ENCODE measurements around the gene DCP2.

Gene DCP2

GRCh38 chr5:112995764-112996618 lies 19.4 kb downstream of the DCP2 start:
- TF ChIP-seq YY1 (IDR thresholded peaks at IDR 0.05; ENCODE audit: low read depth) (no peak), RAD21 (IDR thresholded peaks at IDR 0.05; ENCODE audit: low read depth) (peak; percentile 70)

DNA sequence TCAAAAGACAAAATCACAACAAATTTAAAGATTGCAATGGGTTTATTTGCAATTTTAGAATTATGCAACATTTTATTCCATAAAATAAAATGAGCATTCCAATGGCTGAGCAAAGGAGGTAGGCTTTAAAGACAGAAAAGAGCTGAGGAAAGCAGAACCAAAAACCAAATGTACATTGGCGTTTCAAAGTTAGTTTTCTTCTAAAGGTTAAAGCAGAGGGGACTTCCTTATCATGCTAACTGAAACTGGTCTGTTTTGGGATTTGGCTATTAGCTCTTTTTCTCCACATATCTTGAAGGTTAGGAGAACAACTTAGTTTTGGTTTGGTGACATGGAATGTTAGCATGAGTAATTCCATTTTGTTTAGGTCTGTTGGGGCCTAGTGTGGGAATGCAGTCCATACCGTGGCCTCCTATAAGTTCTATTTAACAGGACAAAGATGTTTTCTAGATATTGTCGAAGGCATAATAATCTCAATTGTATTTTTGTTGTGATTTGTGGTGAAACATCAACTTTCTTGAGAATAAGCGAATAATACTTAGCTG lies 20.3 kb downstream of the DCP2 start:
- TF ChIP-seq NFIC (IDR thresholded peaks at IDR 0.05) (no peak), CEBPB (IDR thresholded peaks at IDR 0.05) (no peak), EGR1 (IDR thresholded peaks at IDR 0.05) (no peak), TCF12 (IDR thresholded peaks at IDR 0.05; ENCODE audit: low read depth) (no peak), RAD21 (IDR thresholded peaks at IDR 0.05; ENCODE audit: low read depth) (no peak), CREB1 (IDR thresholded peaks at IDR 0.05; ENCODE audit: low read depth) (no peak), USF1 (IDR thresholded peaks at IDR 0.05) (no peak), TAF1 (IDR thresholded peaks at IDR 0.05; ENCODE audit: low read depth) (no peak), EP300 (IDR thresholded peaks at IDR 0.05; ENCODE audit: borderline replicate concordance) (no peak), TEAD4 (IDR thresholded peaks at IDR 0.05) (no peak), FOXM1 (IDR thresholded peaks at IDR 0.05; ENCODE audit: borderline replicate concordance, low read depth) (no peak), YY1 (IDR thresholded peaks at IDR 0.05; ENCODE audit: low read depth) (no peak), ZBTB7A (IDR thresholded peaks at IDR 0.05; ENCODE audit: low read depth) (no peak)
- TF ChIP-seq, protein P1, sequence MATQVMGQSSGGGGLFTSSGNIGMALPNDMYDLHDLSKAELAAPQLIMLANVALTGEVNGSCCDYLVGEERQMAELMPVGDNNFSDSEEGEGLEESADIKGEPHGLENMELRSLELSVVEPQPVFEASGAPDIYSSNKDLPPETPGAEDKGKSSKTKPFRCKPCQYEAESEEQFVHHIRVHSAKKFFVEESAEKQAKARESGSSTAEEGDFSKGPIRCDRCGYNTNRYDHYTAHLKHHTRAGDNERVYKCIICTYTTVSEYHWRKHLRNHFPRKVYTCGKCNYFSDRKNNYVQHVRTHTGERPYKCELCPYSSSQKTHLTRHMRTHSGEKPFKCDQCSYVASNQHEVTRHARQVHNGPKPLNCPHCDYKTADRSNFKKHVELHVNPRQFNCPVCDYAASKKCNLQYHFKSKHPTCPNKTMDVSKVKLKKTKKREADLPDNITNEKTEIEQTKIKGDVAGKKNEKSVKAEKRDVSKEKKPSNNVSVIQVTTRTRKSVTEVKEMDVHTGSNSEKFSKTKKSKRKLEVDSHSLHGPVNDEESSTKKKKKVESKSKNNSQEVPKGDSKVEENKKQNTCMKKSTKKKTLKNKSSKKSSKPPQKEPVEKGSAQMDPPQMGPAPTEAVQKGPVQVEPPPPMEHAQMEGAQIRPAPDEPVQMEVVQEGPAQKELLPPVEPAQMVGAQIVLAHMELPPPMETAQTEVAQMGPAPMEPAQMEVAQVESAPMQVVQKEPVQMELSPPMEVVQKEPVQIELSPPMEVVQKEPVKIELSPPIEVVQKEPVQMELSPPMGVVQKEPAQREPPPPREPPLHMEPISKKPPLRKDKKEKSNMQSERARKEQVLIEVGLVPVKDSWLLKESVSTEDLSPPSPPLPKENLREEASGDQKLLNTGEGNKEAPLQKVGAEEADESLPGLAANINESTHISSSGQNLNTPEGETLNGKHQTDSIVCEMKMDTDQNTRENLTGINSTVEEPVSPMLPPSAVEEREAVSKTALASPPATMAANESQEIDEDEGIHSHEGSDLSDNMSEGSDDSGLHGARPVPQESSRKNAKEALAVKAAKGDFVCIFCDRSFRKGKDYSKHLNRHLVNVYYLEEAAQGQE (IDR thresholded peaks at IDR 0.05; ENCODE audit: low read depth): no peak
- TF ChIP-seq, protein P2, sequence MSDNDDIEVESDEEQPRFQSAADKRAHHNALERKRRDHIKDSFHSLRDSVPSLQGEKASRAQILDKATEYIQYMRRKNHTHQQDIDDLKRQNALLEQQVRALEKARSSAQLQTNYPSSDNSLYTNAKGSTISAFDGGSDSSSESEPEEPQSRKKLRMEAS (IDR thresholded peaks at IDR 0.05): no peak

DNA sequence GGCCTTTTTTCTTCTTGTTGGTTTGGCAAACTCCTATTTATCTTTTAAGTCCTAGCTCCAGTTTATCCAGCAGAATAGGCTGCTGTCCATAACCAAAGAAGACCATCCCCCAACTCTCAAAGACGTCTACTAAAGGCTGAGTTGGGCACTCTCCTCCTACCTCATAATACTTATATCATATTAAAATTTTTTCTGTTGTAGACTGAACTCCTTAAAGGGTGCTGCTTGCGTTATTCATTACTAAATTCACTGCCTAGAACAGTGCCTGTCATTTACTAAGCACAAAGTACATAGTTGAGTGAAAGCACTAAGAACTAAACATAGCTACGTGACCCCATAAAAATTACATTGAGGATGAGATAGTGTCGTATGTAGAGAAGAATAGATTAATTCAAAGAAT lies 21.7 kb downstream of the DCP2 start:
- TF ChIP-seq FOXM1 (IDR thresholded peaks at IDR 0.05; ENCODE audit: borderline replicate concordance, low read depth) (no peak), ZBTB7A (IDR thresholded peaks at IDR 0.05; ENCODE audit: low read depth) (no peak)
- TF ChIP-seq, protein P1 (IDR thresholded peaks at IDR 0.05; ENCODE audit: low read depth): no peak

DNA sequence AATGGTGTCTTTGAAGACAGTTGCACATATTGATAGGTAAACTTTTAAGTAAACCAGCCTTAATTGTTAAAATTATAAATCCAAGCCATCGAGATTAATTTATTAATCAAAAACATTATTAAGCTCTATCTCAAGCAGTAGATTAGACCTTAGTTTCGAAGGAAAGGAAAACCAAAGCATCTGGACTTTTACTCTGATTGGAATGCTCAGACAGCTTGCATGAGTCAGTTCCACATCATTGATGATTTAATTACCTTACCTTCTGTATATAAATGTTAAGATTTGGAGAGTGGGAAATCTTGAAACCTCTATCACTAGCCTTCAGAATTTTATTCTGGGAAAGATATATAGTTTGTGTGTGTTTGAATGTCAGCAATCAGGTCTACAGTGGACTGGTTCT lies 23.9 kb downstream of the DCP2 start:
- TF ChIP-seq, protein P1 (IDR thresholded peaks at IDR 0.05; ENCODE audit: low read depth): no peak
- TF ChIP-seq, protein P2 (IDR thresholded peaks at IDR 0.05): no peak
- TF ChIP-seq EGR1 (IDR thresholded peaks at IDR 0.05): no peak
- no peak for TF ChIP-seq TAF1 (IDR thresholded peaks at IDR 0.05; ENCODE audit: low read depth)
- no peak for TF ChIP-seq CEBPB (IDR thresholded peaks at IDR 0.05)

DNA sequence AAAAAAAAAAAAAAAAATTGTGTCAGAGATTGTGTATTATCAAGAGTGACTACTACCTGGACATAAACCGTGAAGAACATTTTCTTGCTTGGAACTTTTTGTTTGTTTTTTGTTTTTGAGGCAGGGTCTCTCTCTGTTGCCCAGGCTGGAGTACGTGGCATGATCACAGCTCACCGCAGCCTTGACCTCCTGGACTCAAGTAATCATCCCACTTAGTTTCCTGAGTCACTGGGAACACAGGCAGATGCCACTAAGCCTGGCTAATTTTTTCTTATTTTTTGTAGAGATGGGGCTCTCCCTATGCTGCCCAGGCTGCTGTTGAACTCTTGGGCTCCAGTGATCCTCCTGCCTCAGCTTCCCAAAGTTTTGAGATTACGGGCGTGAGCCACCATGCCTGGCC lies 25.8 kb downstream of the DCP2 start:
- TF ChIP-seq YY1 (IDR thresholded peaks at IDR 0.05; ENCODE audit: low read depth) (no peak), NFIC (IDR thresholded peaks at IDR 0.05) (no peak), FOXM1 (IDR thresholded peaks at IDR 0.05; ENCODE audit: borderline replicate concordance, low read depth) (no peak), CEBPB (IDR thresholded peaks at IDR 0.05) (no peak), EGR1 (IDR thresholded peaks at IDR 0.05) (no peak), TAF1 (IDR thresholded peaks at IDR 0.05; ENCODE audit: low read depth) (no peak)

Measured in Ishikawa (cell line).